Activated B cell treated with CpG ODN at 0.5 μM for 24 hours (primary cell): ENCODE results near the gene USP17L19. TPM values are rescaled to one million over a fixed set of nuclear protein-coding genes. Genes with fewer than 3 reads are reported as not detected.
"Not testable (repeated sequence)": the region's sequence is repeated elsewhere in the genome, so short reads cannot be mapped to it uniquely, and the experiment has no call there.

Source experiments
- ATAC-seq: fragments of 200-7000 bp; cut with Tn5 transposase; one replicate; pipeline ENCODE4 v1.10.0; 2021; ENCODE audit warnings: low read depth, mild to moderate bottlenecking, moderate library complexity
- CTCF ChIA-PET: fragments of 350-600 bp; sonication (Branson Sonifier 250); formaldehyde crosslinking; loops from one replicate; lab custom pipeline; 2021; ENCODE audit warnings: antibody characterized with exemption; lab: Charles Lee
- POLR2A ChIA-PET: fragments of 350-600 bp; sonication (Branson Sonifier 250); formaldehyde crosslinking; loops from one replicate; lab custom pipeline; 2021; ENCODE audit warnings: antibody characterized with exemption; lab: Charles Lee
- DNase-seq: peaks from one replicate; pipeline ENCODE4 v3.0.0; 2022
- H3K27ac Mint-ChIP-seq: one replicate; pipeline ENCODE4 v1.8.0; 2020; ENCODE audit warnings: mixed read lengths
- H3K27me3 Mint-ChIP-seq: one replicate; pipeline ENCODE4 v1.8.0; 2021; ENCODE audit warnings: mixed read lengths
- H3K36me3 Mint-ChIP-seq: one replicate; pipeline ENCODE4 v1.8.0; 2021; ENCODE audit warnings: low read depth, mixed read lengths
- H3K4me1 Mint-ChIP-seq: one replicate; pipeline ENCODE4 v1.8.0; 2021; ENCODE audit warnings: mixed read lengths
- H3K4me3 Mint-ChIP-seq: one replicate; pipeline ENCODE4 v1.8.0; 2020; ENCODE audit warnings: mild to moderate bottlenecking, mixed read lengths
- H3K9me3 Mint-ChIP-seq: one replicate; pipeline ENCODE4 v1.8.0; 2020; ENCODE audit warnings: mixed read lengths
- intact Hi-C: fragments of 100-400 bp; cut with micrococcal nuclease; formaldehyde crosslinking; loops from one replicate; pipeline ENCODE4 v1.15.1; 2024
- total RNA-seq: library from RNA; stranded (reverse); gene quantifications from 2 replicates; pipeline ENCODE4 v1.2.3, GENCODE V29; 2022

The USP17L19 gene, protein sequence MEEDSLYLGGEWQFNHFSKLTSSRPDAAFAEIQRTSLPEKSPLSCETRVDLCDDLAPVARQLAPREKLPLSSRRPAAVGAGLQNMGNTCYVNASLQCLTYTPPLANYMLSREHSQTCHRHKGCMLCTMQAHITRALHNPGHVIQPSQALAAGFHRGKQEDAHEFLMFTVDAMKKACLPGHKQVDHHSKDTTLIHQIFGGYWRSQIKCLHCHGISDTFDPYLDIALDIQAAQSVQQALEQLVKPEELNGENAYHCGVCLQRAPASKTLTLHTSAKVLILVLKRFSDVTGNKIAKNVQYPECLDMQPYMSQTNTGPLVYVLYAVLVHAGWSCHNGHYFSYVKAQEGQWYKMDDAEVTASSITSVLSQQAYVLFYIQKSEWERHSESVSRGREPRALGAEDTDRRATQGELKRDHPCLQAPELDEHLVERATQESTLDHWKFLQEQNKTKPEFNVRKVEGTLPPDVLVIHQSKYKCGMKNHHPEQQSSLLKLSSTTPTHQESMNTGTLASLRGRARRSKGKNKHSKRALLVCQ
- not detected in 2 replicates for total RNA-seq

DNA sequence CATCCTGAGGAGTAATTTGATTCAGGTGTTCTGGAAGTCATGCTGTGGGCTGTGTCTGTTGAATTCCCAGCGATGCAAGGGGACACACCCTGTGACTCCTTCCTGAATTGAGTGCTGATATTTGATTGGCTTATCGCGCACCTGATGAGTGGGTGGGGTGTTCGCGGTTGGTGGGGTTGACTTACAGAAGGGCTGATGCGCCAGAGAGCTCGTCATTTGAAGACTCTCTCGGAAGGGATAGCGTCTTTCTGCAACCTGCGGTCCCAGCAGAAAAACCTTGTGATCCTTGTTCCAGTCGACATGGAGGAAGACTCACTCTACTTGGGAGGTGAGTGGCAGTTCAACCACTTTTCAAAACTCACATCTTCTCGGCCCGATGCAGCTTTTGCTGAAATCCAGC is at the start of gene USP17L19:
Gene USP17L19 (plus strand): TSS at position 301 of the 400 bp plus-strand sequence. CDS start 0 bp downstream, at position 301.
- H3K4me1 Mint-ChIP-seq, H3K4me3 Mint-ChIP-seq, ATAC-seq, H3K9me3 Mint-ChIP-seq, H3K27ac Mint-ChIP-seq, H3K36me3 Mint-ChIP-seq, POLR2A ChIA-PET, intact Hi-C loops, H3K27me3 Mint-ChIP-seq, CTCF ChIA-PET, DNase-seq: not testable (repeated sequence)

DNA sequence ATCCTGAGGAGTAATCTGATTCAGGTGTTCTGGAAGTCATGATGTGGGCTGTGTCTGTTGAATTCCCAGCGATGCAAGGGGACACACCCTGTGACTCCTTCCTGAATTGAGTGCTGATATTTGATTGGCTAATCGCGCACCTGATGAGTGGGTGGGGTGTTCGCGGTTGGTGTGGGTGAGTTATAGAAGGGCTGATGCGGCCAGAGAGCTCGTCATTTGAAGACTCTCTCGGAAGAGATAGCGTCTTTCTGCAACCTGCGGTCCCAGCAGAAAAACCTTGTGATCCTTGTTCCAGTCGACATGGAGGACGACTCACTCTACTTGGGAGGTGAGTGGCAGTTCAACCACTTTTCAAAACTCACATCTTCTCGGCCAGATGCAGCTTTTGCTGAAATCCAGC is 42.8 kb upstream of the USP17L19 start, which contains the start of gene USP17L10:
Gene USP17L10 (plus strand): TSS at position 301 of the 400 bp plus-strand sequence. CDS start 0 bp downstream, at position 301.
- DNase-seq, ATAC-seq, H3K27ac Mint-ChIP-seq, POLR2A ChIA-PET, intact Hi-C loops, H3K4me3 Mint-ChIP-seq, H3K9me3 Mint-ChIP-seq, H3K36me3 Mint-ChIP-seq, H3K27me3 Mint-ChIP-seq, H3K4me1 Mint-ChIP-seq, CTCF ChIA-PET: not testable (repeated sequence)

DNA sequence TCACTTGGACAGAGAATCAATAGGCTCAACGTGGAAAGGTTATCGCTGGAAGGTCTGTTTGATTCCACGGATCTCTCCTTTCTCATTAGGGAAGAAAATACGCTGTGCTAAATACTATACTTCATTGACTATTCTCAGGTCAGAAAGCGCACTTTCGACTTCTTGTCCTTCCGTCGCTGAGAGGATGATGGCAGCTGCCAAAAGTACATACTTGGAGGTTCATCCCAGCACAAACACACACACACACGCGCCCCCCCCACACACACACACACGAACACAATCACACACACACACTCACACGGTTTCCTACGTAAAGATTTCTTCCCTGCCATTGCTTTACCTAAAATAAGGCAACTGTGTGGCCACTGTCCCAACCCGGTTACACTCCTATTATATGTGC is 38.5 kb upstream of the USP17L19 start:
- POLR2A ChIA-PET, H3K4me1 Mint-ChIP-seq, ATAC-seq, H3K4me3 Mint-ChIP-seq, H3K27ac Mint-ChIP-seq, DNase-seq, H3K27me3 Mint-ChIP-seq, intact Hi-C loops, H3K36me3 Mint-ChIP-seq, CTCF ChIA-PET, H3K9me3 Mint-ChIP-seq: not testable (repeated sequence)

DNA sequence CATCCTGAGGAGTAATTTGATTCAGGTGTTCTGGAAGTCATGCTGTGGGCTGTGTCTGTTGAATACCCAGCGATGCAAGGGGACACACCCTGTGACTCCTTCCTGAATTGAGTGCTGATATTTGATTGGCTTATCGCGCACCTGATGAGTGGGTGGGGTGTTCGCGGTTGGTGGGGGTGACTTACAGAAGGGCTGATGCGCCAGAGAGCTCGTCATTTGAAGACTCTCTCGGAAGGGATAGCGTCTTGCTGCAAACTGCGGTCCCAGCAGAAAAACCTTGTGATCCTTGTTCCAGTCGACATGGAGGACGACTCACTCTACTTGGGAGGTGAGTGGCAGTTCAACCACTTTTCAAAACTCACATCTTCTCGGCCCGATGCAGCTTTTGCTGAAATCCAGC is 38.1 kb upstream of the USP17L19 start, which contains the start of gene USP17L11:
Gene USP17L11 (plus strand): TSS at position 301 of the 400 bp plus-strand sequence. CDS start 0 bp downstream, at position 301.
- POLR2A ChIA-PET = not testable (repeated sequence)

DNA sequence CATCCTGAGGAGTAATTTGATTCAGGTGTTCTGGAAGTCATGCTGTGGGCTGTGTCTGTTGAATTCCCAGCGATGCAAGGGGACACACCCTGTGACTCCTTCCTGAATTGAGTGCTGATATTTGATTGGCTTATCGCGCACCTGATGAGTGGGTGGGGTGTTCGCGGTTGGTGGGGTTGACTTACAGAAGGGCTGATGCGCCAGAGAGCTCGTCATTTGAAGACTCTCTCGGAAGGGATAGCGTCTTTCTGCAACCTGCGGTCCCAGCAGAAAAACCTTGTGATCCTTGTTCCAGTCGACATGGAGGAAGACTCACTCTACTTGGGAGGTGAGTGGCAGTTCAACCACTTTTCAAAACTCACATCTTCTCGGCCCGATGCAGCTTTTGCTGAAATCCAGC is 33.3 kb upstream of the USP17L19 start, which contains the start of gene USP17L12:
Gene USP17L12 (plus strand): TSS at position 301 of the 400 bp plus-strand sequence. CDS start 0 bp downstream, at position 301.
- H3K36me3 Mint-ChIP-seq, H3K27ac Mint-ChIP-seq, CTCF ChIA-PET, ATAC-seq, DNase-seq, POLR2A ChIA-PET, H3K27me3 Mint-ChIP-seq, intact Hi-C loops, H3K4me1 Mint-ChIP-seq, H3K4me3 Mint-ChIP-seq, H3K9me3 Mint-ChIP-seq: not testable (repeated sequence)

More for the DNA sequence above, 38.1 kb upstream of the USP17L19 start, which contains the start of gene USP17L11:
- H3K4me3 Mint-ChIP-seq, CTCF ChIA-PET, intact Hi-C loops, ATAC-seq, H3K9me3 Mint-ChIP-seq, H3K27me3 Mint-ChIP-seq, H3K27ac Mint-ChIP-seq, H3K36me3 Mint-ChIP-seq, DNase-seq, H3K4me1 Mint-ChIP-seq: not testable (repeated sequence)

DNA sequence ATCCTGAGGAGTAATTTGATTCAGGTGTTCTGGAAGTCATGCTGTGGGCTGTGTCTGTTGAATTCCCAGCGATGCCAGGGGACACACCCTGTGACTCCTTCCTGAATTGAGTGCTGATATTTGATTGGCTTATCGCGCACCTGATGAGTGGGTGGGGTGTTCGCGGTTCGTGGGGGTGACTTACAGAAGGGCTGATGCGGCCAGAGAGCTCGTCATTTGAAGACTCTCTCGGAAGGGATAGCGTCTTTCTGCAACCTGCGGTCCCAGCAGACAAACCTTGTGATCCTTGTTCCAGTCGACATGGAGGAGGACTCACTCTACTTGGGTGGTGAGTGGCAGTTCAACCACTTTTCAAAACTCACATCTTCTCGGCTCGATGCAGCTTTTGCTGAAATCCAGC is 28.6 kb upstream of the USP17L19 start, which contains the start of gene USP17L13:
Gene USP17L13 (plus strand): TSS at position 301 of the 400 bp plus-strand sequence. CDS start 0 bp downstream, at position 301.
- not testable (repeated sequence) for ATAC-seq

DNA sequence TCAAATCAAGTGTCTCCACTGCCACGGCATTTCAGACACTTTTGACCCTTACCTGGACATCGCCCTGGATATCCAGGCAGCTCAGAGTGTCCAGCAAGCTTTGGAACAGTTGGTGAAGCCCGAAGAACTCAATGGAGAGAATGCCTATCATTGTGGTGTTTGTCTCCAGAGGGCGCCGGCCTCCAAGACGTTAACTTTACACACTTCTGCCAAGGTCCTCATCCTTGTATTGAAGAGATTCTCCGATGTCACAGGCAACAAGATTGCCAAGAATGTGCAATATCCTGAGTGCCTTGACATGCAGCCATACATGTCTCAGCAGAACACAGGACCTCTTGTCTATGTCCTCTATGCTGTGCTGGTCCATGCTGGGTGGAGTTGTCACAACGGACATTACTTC is 22.9 kb upstream of the USP17L19 start:
- H3K9me3 Mint-ChIP-seq, H3K27me3 Mint-ChIP-seq, H3K27ac Mint-ChIP-seq, ATAC-seq, POLR2A ChIA-PET, intact Hi-C loops, H3K36me3 Mint-ChIP-seq, H3K4me3 Mint-ChIP-seq, H3K4me1 Mint-ChIP-seq, CTCF ChIA-PET, DNase-seq: not testable (repeated sequence)

More for the DNA sequence above, 28.6 kb upstream of the USP17L19 start, which contains the start of gene USP17L13:
- intact Hi-C loops, DNase-seq, H3K27ac Mint-ChIP-seq, H3K27me3 Mint-ChIP-seq, CTCF ChIA-PET, POLR2A ChIA-PET, H3K4me1 Mint-ChIP-seq, H3K9me3 Mint-ChIP-seq, H3K36me3 Mint-ChIP-seq, H3K4me3 Mint-ChIP-seq: not testable (repeated sequence)

DNA sequence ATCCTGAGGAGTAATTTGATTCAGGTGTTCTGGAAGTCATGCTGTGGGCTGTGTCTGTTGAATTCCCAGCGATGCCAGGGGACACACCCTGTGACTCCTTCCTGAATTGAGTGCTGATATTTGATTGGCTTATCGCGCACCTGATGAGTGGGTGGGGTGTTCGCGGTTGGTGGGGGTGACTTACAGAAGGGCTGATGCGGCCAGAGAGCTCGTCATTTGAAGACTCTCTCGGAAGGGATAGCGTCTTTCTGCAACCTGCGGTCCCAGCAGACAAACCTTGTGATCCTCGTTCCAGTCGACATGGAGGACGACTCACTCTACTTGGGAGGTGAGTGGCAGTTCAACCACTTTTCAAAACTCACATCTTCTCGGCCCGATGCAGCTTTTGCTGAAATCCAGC is 19.1 kb upstream of the USP17L19 start, which contains the start of gene USP17L15:
Gene USP17L15 (plus strand): TSS at position 301 of the 400 bp plus-strand sequence. CDS start 0 bp downstream, at position 301.
- ATAC-seq, H3K27ac Mint-ChIP-seq, DNase-seq, CTCF ChIA-PET, H3K27me3 Mint-ChIP-seq, intact Hi-C loops, POLR2A ChIA-PET, H3K4me1 Mint-ChIP-seq, H3K4me3 Mint-ChIP-seq, H3K9me3 Mint-ChIP-seq, H3K36me3 Mint-ChIP-seq: not testable (repeated sequence)

DNA sequence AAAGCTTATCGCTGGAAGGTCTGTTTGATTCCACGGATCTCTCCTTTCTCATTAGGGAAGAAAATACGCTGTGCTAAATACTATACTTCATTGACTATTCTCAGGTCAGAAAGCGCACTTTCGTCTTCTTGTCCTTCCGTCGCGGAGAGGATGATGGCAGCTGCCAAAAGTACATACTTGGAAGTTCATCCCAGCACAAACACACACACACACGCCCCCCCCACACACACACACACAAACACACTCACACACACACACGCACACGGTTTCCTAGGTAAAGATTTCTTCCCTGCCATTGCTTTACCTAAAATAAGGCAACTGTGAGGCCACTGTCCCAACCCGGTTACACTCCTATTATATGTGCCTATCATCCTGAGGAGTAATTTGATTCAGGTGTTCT is 14.7 kb upstream of the USP17L19 start:
- H3K36me3 Mint-ChIP-seq, H3K4me1 Mint-ChIP-seq, H3K9me3 Mint-ChIP-seq, POLR2A ChIA-PET, DNase-seq, ATAC-seq, H3K4me3 Mint-ChIP-seq, CTCF ChIA-PET, H3K27me3 Mint-ChIP-seq, intact Hi-C loops, H3K27ac Mint-ChIP-seq: not testable (repeated sequence)

DNA sequence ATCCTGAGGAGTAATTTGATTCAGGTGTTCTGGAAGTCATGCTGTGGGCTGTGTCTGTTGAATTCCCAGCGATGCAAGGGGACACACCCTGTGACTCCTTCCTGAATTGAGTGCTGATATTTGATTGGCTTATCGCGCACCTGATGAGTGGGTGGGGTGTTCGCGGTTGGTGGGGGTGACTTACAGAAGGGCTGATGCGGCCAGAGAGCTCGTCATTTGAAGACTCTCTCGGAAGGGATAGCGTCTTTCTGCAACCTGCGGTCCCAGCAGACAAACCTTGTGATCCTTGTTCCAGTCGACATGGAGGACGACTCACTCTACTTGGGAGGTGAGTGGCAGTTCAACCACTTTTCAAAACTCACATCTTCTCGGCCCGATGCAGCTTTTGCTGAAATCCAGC is 9.6 kb upstream of the USP17L19 start, which contains the start of gene USP17L17:
Gene USP17L17 (plus strand): TSS at position 301 of the 400 bp plus-strand sequence. CDS start 0 bp downstream, at position 301.
- ATAC-seq, H3K4me3 Mint-ChIP-seq, H3K27ac Mint-ChIP-seq, H3K9me3 Mint-ChIP-seq, H3K4me1 Mint-ChIP-seq, DNase-seq, intact Hi-C loops, POLR2A ChIA-PET, CTCF ChIA-PET, H3K36me3 Mint-ChIP-seq, H3K27me3 Mint-ChIP-seq: not testable (repeated sequence)

DNA sequence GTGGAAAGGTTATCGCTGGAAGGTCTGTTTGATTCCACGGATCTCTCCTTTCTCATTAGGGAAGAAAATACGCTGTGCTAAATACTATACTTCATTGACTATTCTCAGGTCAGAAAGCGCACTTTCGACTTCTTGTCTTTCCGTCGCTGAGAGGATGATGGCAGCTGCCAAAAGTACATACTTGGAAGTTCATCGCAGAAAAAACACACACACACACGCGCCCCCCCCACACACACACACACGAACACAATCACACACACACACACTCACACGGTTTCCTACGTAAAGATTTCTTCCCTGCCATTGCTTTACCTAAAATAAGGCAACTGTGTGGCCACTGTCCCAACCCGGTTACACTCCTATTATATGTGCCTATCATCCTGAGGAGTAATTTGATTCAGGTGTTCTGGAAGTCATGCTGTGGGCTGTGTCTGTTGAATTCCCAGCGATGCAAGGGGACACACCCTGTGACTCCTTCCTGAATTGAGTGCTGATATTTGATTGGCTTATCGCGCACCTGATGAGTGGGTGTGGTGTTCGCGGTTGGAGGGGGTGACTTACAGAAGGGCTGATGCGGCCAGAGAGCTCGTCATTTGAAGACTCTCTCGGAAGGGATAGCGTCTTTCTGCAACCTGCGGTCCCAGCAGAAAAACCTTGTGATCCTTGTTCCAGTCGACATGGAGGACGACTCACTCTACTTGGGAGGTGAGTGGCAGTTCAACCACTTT is 5.1 kb upstream of the USP17L19 start, which contains the start of gene USP17L18:
Gene USP17L18 (plus strand): TSS at position 678 of the 728 bp plus-strand sequence. CDS start 0 bp downstream, at position 678.
- H3K27me3 Mint-ChIP-seq, H3K36me3 Mint-ChIP-seq, POLR2A ChIA-PET, H3K9me3 Mint-ChIP-seq, H3K27ac Mint-ChIP-seq, H3K4me3 Mint-ChIP-seq, ATAC-seq, intact Hi-C loops, H3K4me1 Mint-ChIP-seq, CTCF ChIA-PET: not testable (repeated sequence)
- DNase-seq = peak; percentile 14
